Measurements from ENCODE around the gene RIMBP2.

RIMBP2 gene

GRCh38 chr12:130524759-130525158 is 191.3 kb downstream of the RIMBP2 start:
- no peak for DNase-seq

DNA sequence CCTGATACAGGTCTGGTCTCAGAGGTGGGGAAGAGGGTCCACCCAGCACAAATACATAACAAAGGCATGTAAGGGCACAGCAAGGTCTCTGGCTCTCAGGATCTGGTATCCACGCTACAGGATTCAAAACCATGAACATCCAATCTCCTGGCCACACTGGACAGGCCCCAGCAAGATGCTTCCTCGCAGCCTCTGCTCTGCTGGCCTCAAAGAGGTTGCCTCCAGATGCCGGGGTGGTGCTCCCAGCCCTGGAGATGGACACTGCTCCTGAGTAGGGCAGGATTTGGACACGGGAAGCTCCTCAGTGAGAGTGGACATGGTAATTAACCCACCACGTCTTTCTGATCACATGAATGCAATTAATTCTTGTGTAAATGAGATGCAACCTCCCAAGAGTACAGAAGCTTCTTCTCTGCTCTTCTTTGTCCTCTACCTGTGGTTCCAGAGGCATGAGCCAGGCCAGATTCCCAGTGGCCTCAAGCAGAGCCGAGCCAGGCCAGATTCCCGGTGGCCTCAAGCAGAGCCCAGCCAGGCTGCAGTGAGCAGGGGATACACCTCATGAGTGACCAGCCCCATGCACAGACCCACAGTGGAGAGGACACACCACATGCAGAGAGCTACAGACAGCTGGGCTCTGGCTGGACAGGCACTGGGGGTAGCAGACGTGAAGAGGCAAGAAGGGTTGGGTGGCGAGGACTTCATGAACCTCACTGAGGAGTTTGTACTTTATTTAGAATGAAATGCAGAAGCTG is 192.1 kb downstream of the RIMBP2 start:
- DNase-seq = no peak

DNA sequence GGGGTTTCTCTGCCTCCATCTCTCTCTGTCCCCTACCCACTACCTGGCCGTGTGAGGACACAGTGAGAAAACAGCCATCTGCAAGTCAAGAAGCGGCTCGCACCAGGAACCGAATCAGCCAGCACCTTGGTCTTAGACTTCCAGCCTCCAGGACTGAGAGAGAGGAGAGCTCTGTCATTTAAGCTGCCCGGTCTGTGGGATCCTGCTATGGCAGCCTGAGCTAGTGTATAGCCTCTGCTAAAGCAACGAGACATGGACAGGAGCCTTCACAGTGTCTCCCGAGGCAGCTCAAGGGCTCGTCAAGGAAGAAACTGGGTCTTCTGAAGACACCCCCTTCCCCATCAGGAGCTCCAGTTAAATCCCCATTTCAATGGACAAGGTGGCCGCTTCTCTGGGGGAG is 192.9 kb downstream of the RIMBP2 start:
- no peak for DNase-seq

GRCh38 chr12:130522244-130522834 is 193.8 kb downstream of the RIMBP2 start:
- DNase-seq = no peak

GRCh38 chr12:130521375-130522124 is 194.5 kb downstream of the RIMBP2 start:
- no peak for DNase-seq

- DNase-seq = no peak
Measured at GRCh38 chr12:130520784-130521183, 195.3 kb downstream of the RIMBP2 start.

DNA sequence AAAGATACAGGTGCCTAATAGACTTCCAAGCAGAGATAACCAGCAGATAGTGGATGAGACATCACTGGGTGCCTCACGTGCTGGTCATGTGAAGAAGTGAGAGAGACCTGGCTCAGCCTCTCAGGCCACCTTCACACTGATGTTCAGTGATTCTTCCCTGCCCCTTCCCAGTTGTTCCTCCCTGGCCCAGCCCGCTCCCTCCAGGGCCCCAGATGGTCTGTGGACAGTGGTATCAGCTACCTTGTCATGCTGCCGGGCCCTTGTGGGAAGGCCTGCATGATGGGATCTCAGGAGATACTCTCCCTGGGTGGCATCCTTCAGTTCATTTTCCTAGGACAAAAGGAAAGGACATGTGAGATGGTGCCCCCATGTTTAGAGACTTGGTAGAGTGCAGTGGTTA is 198.5 kb downstream of the RIMBP2 start:
- no peak for DNase-seq

GRCh38 chr12:130514149-130514551 is 201.9 kb downstream of the RIMBP2 start:
- DNase-seq = no peak

DNA sequence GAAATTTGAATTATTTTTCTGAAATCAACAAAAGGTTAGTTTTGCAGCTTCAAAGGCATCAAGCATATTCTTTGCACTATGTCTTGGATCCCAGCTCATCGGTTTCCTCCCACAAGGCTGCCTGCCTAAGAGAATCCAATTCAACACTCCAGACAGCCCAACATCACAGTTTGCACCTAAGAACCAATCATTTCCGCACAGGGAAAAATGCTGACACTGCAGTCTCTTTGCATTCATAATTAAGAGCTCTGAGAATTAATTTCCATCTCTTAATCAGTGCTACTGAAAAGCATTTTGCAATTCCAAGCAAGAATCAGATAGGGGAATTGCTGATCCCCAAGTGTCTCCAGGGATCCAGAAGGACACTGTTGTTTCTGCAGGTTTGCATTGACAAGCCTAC is 202.5 kb downstream of the RIMBP2 start:
- no peak for DNase-seq

GRCh38 chr12:130511285-130511684 is 204.8 kb downstream of the RIMBP2 start:
- DNase-seq = no peak

- DNase-seq = no peak
Measured at GRCh38 chr12:130509454-130509853, 206.6 kb downstream of the RIMBP2 start.

DNA sequence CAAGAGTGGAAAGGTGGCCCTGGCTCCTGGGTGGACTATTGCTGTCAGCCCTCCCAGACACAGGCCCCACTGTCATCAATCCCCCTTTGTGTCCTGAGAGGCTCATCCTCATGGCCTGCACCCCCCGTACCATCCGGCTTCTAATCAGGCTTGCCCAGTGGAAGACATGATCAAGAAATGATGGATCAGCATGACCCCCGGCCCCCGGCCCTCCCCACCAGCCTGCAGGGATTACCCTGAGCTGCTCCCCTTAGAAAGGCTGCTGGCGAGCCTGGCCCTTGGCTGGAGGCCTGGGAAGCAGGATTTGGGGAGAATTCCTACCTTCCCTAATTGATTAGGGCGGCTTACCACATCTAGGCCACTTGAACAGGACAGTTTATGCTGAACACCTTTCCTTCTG is 207.3 kb downstream of the RIMBP2 start:
- DNase-seq = no peak

DNA sequence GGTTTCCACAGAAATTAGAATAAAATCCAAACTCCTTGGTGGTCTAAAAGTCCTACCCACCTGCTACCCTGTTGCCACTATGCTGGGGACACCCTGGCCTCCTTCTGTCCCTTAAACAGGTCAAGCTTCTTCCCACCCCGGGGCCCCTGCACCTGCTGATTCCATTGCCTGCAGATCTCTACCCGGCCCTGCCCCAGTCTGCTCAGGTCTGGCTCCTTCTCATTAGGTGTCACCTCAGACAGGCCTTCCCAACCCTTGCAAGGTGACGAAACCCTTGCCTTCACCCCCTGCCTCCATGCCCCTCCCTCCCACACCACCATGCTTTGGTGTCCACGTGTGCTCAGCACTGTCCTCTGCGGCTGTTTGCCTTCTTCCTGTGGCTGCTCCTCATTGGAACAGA is 207.8 kb downstream of the RIMBP2 start:
- no peak for DNase-seq

DNA sequence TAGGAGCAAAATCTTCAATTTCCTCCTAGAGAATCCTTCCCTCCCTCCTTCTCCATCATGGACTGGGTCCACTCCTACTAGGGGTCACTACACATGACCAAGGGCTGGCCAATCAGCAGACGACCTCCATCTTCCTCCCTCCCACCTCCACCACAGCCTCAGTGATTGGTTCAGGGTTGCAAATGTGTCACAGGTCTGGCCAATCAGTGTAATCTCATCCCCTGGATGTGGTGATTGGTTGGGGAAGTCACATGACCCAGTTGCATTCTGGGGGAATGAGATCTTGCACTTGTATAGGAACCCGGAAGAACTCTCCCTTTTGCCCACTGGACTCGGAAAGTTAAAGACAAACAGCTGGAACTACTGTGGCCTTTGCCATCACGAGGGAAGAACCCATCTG is 209.3 kb downstream of the RIMBP2 start:
- no peak for DNase-seq

DNA sequence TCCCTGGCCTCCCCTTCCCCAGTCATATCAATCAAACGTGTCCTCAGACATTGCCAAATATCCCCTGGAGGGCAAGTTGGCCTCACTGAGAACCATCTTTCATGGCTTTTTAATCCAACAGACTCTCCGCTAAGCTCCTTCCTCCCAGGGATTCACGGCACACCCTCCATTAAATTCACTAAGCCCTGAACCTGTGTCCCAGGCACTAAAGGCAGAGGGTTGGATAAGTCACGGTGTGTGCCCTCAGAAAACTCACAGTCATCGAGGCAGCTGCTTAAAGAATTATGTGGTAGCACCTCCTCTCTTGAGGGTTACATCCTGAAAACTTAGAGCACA is 211.3 kb downstream of the RIMBP2 start:
- no peak for DNase-seq

DNA sequence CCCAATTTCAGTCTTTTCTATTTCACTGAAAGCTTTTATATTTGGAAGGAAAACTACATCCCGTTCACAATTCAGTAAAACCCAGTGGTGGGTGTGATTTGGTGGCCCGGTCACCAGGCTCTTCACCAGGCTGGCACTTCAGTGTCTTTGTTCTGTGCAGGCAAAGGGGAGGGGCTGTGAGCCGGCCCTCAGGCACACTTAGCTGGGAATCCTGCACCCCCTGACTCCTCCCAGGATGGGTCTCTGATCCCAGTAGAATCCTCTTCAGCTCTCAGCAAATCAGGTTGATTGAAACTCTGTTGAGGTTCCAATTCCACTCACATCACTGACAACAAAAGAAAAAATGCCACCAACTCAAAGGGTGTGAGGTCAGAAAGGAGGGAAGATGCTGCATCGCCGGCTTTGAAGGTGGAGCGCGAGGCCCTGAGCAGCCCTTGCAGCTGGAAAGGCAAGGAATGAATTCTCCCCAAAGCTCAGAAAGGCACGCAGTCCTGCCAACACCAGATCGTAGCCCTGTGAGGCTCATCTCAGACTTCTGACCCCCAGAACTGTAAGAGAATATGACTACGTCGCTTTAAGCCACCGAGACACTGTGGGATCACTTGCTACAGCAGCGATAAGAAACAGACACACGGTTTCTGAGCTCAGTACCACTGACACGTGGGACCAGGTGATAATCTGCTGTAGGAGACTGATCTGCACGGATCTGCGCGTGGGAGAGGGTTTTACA is 211.8 kb downstream of the RIMBP2 start:
- no peak for DNase-seq

DNA sequence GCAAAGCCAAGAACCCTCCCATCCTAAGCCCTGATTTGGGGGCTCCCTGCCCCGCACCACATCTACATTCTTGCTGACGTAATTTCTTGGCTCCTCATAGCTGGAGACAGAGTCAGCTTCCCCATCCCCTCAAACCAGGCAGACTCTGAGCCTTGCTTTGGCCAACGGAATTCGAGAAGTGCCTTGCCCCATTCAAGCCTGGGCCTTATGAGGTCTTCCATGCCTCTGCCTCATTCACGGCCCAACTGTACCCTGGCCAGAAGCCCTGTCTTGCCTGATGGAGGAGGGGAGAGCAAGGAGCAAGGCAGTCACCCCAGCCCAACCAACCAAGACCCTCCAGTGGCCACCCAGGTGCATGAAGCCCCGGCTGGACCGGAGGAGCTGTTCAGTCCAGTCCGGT is 214.3 kb downstream of the RIMBP2 start:
- DNase-seq = no peak

GRCh38 chr12:130500835-130501330 is 215.2 kb downstream of the RIMBP2 start:
- no peak for DNase-seq

DNA sequence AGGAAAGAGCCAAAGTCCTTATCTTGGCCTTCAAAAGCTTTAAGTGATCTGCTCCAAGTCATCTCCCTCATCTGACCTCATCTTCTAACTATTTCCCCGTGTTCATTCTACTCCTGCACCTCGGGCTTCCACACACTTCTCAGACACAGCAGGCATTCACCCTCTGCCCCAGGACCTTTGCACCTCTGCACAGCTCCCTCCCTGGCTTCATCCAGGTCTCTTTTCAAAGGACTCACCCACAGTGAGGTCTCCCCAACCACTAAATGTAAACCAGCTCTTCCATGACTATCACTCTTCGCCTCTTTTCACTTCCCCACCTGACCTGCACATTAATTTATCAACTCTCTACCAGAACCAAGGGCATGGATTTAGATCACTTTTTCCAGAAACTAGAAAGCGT is 216.6 kb downstream of the RIMBP2 start:
- DNase-seq = no peak

GRCh38 chr12:130498589-130499385 is 217.3 kb downstream of the RIMBP2 start:
- DNase-seq = no peak

GRCh38 chr12:130497991-130498390 is 218.1 kb downstream of the RIMBP2 start:
- no peak for DNase-seq

DNA sequence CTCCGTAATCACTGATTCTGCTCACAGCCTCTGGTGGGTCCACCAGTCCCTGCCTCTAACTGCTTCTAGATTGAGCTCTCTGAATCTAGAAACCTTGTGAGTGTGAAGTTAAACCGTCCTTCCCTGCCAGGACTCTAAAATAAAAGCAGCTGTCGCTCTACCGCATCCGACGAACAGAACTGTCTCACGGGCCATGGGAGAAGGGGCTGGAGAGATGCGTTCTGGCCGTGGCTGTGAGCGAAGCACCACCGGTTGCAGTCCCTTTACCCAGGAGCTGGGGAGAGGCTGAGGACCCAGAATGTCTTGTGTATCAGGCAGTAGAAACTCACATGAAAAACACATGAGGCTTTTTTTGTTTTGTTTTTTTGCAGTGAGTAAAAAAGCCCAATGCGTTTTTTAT is 218.8 kb downstream of the RIMBP2 start:
- no peak for DNase-seq

Measured in amniotic stem cell (primary cell).